Measurements from ENCODE around the gene DPP6.

DNA sequence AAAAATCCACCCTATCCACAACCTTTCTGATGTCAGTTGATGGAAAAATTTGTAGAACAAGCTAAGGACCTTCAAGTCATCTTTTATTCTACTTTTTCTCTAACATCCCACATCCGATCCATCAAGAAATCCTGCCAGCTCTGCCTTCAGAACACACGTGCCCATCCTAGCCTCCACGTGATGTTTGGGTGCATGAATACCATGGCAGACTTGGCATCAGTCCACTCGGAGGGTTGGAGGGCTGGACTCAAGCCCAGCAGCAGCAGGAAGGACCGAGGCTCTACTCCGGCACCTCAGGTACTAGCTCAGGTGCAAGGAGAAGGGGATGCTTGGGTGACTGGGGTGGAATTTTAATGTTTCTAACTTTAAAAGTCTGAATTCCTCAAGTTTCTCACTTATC, 428.6 kb downstream of the DPP6 start:
- no peak for TF ChIP-seq POLR2A (IDR thresholded peaks at IDR 0.05)
- TF ChIP-seq, protein P1, sequence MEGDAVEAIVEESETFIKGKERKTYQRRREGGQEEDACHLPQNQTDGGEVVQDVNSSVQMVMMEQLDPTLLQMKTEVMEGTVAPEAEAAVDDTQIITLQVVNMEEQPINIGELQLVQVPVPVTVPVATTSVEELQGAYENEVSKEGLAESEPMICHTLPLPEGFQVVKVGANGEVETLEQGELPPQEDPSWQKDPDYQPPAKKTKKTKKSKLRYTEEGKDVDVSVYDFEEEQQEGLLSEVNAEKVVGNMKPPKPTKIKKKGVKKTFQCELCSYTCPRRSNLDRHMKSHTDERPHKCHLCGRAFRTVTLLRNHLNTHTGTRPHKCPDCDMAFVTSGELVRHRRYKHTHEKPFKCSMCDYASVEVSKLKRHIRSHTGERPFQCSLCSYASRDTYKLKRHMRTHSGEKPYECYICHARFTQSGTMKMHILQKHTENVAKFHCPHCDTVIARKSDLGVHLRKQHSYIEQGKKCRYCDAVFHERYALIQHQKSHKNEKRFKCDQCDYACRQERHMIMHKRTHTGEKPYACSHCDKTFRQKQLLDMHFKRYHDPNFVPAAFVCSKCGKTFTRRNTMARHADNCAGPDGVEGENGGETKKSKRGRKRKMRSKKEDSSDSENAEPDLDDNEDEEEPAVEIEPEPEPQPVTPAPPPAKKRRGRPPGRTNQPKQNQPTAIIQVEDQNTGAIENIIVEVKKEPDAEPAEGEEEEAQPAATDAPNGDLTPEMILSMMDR (IDR thresholded peaks at IDR 0.05): no peak
